Measurements from ENCODE around the gene POLR3C.

DNA sequence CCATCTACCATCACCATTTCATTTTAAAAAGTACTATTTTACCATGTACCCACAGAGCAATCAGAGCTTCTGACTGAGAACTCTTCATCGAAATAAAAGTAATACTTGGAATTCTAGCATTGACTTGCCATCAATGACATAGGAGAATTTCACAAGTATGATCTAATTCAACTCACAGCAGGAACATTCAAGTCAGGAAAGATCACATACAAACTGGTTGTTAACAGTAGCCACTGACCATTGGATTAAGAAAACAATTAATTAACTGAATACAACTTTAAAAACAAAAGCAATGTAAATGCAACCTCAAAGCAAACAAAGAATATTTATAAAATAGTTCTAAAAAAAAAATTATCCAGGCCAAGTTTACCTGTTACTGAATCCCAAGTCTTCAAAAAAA lies 18.9 kb upstream of the POLR3C start:
- no peak for TF ChIP-seq EZH2 (IDR thresholded peaks at IDR 0.05; ENCODE audit: borderline replicate concordance, low read length)
- TF ChIP-seq, protein P1, sequence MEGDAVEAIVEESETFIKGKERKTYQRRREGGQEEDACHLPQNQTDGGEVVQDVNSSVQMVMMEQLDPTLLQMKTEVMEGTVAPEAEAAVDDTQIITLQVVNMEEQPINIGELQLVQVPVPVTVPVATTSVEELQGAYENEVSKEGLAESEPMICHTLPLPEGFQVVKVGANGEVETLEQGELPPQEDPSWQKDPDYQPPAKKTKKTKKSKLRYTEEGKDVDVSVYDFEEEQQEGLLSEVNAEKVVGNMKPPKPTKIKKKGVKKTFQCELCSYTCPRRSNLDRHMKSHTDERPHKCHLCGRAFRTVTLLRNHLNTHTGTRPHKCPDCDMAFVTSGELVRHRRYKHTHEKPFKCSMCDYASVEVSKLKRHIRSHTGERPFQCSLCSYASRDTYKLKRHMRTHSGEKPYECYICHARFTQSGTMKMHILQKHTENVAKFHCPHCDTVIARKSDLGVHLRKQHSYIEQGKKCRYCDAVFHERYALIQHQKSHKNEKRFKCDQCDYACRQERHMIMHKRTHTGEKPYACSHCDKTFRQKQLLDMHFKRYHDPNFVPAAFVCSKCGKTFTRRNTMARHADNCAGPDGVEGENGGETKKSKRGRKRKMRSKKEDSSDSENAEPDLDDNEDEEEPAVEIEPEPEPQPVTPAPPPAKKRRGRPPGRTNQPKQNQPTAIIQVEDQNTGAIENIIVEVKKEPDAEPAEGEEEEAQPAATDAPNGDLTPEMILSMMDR (conservative IDR thresholded peaks at IDR 0.05 in 1 of 2, IDR thresholded peaks at IDR 0.05 in 1 of 2; ENCODE audit: extremely low read depth in 1 of 2, insufficient read depth in 1 of 2, low read depth in 1 of 2, low read length in 2 of 2): no peak

Measured in mammary epithelial cell (primary cell).